H1 (cell line): Measurements from ENCODE around the gene CLPX. TPM values are rescaled to one million over a fixed set of nuclear protein-coding genes. Genes with fewer than 3 reads are reported as not detected.
A peak's percentile ranks its signal among the peaks of the same experiment; 100 is the strongest.

Experiments
- CEBPB ChIP-seq: IDR thresholded peaks from 2 replicates; pipeline ENCODE4 v1.6.1; 2012; ENCODE audit warnings: low read depth, low read length
- CHD7 ChIP-seq: fragments of 300-600 bp; sonication (generic); IDR thresholded peaks from 2 replicates; pipeline ENCODE4 v1.7.1; 2012; ENCODE audit warnings: low read length, moderate library complexity, mild to moderate bottlenecking, inconsistent platforms; ENCODE audit not compliant: insufficient replicate concordance
- CTBP2 ChIP-seq: IDR thresholded peaks from 2 replicates; pipeline ENCODE4 v1.7.0; 2011; ENCODE audit warnings: borderline replicate concordance, mild to moderate bottlenecking, moderate library complexity, mixed read lengths, low read length; ENCODE audit not compliant: insufficient read depth, insufficient read length
- EP300 ChIP-seq, 2 experiments: IDR thresholded peaks; 1 replicate in 1 of 2; 2 replicates in 1 of 2; pipeline ENCODE4 v1.6.1; 2011 to 2012; ENCODE audit warnings: low read depth in 2 of 2, low read length in 2 of 2, mild to moderate bottlenecking in 2 of 2, borderline replicate concordance in 1 of 2, inconsistent platforms in 1 of 2, moderate library complexity in 1 of 2
- GABPA ChIP-seq: IDR thresholded peaks from 2 replicates; pipeline ENCODE4 v1.6.1; 2011; ENCODE audit warnings: mild to moderate bottlenecking, low read length, moderate library complexity, borderline replicate concordance; ENCODE audit not compliant: insufficient read depth
- GTF2F1 ChIP-seq: IDR thresholded peaks from 2 replicates; pipeline ENCODE4 v1.6.1; 2012; ENCODE audit warnings: low read depth, low read length, improper control_type of control experiment, borderline replicate concordance
- JUN ChIP-seq: IDR thresholded peaks from 2 replicates; pipeline ENCODE4 v1.6.1; 2011; ENCODE audit warnings: low read depth, mild to moderate bottlenecking, improper control_type of control experiment, low read length
- KDM1A ChIP-seq: fragments of 200-600, 300-600 bp; sonication (generic); IDR thresholded peaks from 2 replicates; pipeline ENCODE4 v1.7.1; 2016; ENCODE audit warnings: mild to moderate bottlenecking, low read length, borderline replicate concordance
- RFX5 ChIP-seq: IDR thresholded peaks from 2 replicates; pipeline ENCODE4 v1.6.1; 2011; ENCODE audit warnings: low read depth, low read length, improper control_type of control experiment, borderline replicate concordance
- SIN3A ChIP-seq, 2 experiments: IDR thresholded peaks in 1 of 2; conservative IDR thresholded peaks in 1 of 2; 2 replicates each; pipeline ENCODE4 v1.6.1; 2011 to 2012; ENCODE audit warnings: low read length in 2 of 2, improper control_type of control experiment in 1 of 2, low read depth in 1 of 2, mild to moderate bottlenecking in 1 of 2
- polyA plus RNA-seq, 7 experiments: library from polyadenylated mRNA; depleted of rRNA in 3 of 7; stranded (reverse) in 5 of 7; unstranded in 2 of 7; fragments of >200 nt in 5 of 7; fragments of 200-250 nt in 2 of 7; gene quantifications; 1 replicate in 5 of 7; 2 replicates in 1 of 7; 4 replicates in 1 of 7; pipeline versions ENCODE4 v1.2.1 to v1.2.3, GENCODE V29; 2011 to 2013; ENCODE audit warnings: missing spikeins in 2 of 7, mixed read lengths in 2 of 7
- total RNA-seq: library from RNA; stranded (reverse); fragmentation: NEBNext Ultra II Directional; extraction: Animal tissue kit (Norgen Biotek cat#: 25700); gene quantifications from 2 replicates; pipeline ENCODE4 v1.2.1, GENCODE V29; 2021

CLPX gene
- total and polyA plus RNA-seq, 2 of the 8 experiments (the other 6 are each of a cell fraction or from before 2014, with no cell fraction given): 10.5 to 53.6 TPM

GRCh38 chr15:65184305-65184867, 756 bp downstream of the CLPX start (continued):
- no peak for TF ChIP-seq CHD7
- no peak for TF ChIP-seq GABPA
- no peak for TF ChIP-seq GTF2F1
- TF ChIP-seq SIN3A (conservative IDR thresholded peaks at IDR 0.05 in 1 of 2, IDR thresholded peaks at IDR 0.05 in 1 of 2; ENCODE audit: low read depth in 1 of 2, low read length in 2 of 2): peak; percentile 20 to 38; a peak in 1 of 4 replicates
- no peak for TF ChIP-seq EP300 (IDR thresholded peaks at IDR 0.05; ENCODE audit: borderline replicate concordance in 1 of 2, low read depth in 2 of 2, low read length in 2 of 2)
- no peak for TF ChIP-seq CEBPB
- TF ChIP-seq KDM1A: no peak
- no peak for TF ChIP-seq CTBP2
- TF ChIP-seq JUN: no peak
- no peak for TF ChIP-seq RFX5
